SIG-M5 treated with dmso at 0.1 percent for 504 hours (cell line): Measurements from ENCODE around the gene C10orf120.

ENCODE experiments used
- DNase-seq: peaks from one replicate; lab custom pipeline; 2025; ENCODE audit not compliant: unreplicated experiment; lab: John Stamatoyannopoulos, UW

The C10orf120 gene

DNA sequence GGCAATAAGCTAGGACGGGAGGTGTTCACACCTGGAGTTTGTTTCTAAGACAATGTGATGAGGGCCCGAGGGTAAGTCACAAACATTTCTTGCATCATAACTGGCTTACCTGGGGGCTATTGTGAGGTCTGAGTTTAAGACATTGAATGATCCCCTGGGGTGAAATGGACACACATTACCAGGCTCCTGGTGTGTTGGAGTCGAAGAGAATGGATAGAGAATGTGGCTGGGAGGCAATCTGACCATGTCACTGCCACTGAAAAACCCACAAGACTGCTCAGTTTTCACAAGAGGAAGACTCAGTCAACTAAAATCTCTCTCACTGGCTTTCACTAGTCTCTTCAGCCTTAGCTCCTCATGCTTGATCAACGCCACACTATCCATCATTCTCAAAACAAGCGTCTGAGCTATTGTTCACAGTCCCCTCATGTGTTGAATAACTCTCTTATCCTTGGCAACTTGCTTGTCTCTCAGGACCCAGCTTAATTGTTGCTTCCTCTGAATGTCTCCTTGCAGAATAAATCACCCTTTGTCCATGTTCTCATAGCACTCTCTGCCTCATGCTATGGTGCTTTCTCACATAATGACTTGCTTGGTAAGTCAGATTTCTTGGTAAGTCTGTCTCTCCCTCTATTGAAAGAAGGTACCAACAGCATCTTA lies at the start of gene C10orf120:
TSS of gene C10orf120 (minus strand) at position 51 of the 660 bp plus-strand sequence. CDS start 56 bp downstream, outside the sequence.
- DNase-seq, result no peak

GRCh38 chr10:122748496-122748895 lies 48.9 kb upstream of the C10orf120 start:
- no peak for DNase-seq

DNA sequence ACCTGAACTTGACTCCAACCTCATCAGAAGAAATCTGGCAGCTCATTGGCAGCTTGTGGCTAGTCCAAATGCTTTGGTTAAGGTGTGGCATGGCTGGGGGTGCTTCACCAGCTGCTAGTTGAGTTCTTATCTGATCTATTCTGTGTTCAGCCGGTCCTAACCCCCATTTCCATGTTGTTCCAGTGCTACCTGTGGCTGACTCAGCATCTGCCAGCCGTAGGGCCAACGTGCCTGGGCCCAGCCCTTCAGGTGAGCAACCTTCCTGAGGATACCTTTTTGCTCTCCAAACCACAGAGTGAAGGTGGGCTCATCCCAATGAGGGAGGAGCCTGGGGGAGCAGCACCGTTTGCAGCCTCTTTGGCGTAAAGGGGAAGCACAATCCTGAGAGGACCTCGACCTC lies 46.8 kb upstream of the C10orf120 start:
- no peak for DNase-seq

GRCh38 chr10:122744257-122744656 lies 44.6 kb upstream of the C10orf120 start:
- DNase-seq, result no peak

DNA sequence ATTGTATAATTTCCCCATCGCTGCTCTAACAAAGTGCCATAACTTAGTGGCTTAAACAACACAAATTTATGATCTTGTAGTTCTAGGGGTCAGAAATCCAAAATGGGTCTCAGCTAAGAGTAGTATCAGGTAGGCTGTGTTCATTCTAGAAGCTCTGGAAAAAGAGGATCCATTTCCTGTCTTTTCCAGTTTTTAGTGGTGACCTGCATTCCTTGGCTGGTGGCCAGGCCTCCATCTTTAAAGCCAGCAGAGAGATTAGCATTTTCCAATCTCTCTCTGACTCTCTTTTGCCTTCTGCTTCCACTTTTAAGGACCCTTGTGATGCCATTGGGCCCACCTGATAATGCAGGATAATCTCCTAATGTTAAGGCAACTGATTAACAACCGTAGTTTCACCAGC lies 41.0 kb upstream of the C10orf120 start:
- no peak for DNase-seq

- DNase-seq, result no peak
These were observed 38.4 kb upstream of the C10orf120 start for GRCh38 chr10:122738031-122738430.

- DNase-seq, result no peak
These were observed 34.5 kb upstream of the C10orf120 start for GRCh38 chr10:122733931-122734665.

DNA sequence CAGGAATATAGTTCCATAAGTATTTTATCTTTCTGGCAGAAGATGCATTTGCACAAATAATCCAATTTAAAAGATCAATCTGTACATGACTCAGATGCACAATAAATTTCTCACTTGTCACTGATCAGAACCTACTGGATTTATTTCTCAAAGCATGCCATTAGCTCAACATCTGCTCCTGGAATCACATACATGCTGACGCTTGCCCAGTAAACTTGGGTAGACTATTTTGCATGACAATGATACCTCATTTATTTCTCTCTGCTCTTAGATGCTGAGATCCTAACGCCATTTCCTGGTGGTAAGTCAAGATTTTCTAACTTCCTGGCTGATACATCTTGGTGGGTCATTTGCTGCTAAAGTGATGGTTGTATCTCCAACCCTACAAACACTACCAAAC lies 33.8 kb upstream of the C10orf120 start:
- no peak for DNase-seq

- DNase-seq, result no peak
These were observed 30.6 kb upstream of the C10orf120 start for GRCh38 chr10:122730238-122730637.

- no peak for DNase-seq
These were observed 29.5 kb upstream of the C10orf120 start for GRCh38 chr10:122729126-122729525.

GRCh38 chr10:122727426-122727825 lies 27.8 kb upstream of the C10orf120 start:
- DNase-seq, result no peak

DNA sequence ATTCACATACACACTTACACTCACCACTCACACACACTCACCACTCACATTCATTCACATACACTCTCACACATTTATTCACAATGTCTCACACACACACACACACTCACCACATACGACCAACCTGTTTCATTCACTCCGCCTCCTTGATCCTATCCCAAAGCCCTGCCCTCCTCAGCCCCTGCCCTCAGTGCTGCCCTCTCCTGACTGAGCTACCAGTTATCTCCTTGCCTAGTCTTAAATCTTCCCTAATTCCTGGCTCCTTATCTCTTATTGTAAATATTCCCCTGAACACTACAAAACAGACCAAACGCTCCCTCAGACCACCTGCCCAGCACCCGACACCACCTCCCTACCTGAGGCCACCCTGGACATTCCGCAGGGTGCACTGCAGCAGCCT lies 26.1 kb upstream of the C10orf120 start:
- no peak for DNase-seq

DNA sequence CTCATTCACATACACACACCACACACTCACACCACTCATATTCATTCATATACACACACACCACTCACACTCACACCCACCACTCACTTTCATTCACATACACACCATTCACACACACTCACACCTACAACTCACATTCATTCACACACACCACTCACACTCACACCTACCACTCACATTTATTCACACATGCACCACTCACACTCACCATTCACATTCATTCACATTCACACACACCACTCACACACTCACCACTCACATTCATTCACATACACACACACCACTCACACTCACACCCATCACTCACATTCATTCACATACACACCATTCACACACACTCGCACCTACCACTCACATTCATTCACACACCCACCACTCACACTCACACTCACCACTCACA lies 25.4 kb upstream of the C10orf120 start:
- DNase-seq, result no peak

DNA sequence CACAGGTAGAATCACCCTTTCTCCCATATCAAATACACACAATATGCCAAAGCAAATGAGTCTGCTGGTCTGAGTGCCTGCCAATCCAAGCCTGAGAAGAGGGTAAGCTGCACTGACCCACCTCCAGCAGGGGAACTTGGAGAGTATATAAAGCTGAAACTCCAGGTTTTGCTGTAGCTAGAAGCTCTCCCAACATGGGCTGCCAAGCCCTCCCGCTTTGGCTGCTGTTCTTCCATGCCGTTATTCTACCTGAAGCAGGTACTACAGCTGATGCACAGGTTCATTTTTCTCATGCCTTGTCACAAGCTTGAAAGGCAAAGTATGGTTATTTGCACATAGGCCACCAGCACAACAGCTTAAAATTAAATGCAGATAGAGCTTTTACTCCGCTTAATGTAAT lies 21.5 kb upstream of the C10orf120 start:
- DNase-seq, result no peak

GRCh38 chr10:122716025-122716424 lies 16.4 kb upstream of the C10orf120 start:
- DNase-seq, result no peak

- DNase-seq, result no peak
These were observed 15.9 kb upstream of the C10orf120 start for GRCh38 chr10:122715576-122715975.

DNA sequence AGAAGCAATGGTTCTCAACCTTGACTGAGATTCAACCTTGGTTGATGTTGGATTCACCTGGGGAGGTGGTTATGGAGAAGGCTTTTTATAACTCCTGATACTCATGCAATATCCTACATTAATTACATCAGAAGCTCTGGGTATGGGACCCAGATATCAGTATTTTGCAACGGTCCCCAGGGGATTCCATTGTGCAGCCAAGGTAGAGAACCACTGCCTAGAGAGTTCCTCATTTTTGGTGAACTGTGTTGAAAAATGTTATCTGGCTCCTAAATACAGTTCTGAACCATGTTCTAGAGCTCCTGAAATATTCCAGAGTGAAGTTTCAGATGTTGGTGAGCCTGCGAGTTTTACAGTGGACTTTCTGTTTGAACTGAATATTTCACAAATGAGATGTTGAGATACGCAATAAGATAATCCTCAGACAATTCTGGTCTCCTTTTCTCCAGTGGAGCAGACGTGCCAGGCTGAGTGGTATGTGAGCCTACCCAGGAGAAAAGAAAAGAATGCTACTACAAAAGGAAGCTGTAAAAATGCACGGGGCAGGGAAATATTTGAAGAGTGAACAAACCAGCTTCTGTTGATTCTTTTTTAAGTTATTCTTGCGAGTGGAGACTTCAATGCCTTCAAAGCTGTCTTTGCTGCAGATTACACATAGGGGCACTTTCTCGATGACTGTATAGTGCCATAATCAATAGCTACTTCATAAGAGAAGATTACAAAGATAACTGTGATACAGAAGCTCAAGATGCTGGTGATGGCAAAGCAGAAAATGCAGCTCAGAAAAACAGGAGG lies 13.6 kb upstream of the C10orf120 start:
- DNase-seq, result no peak

GRCh38 chr10:122710576-122710975 lies 10.9 kb upstream of the C10orf120 start:
- no peak for DNase-seq

- no peak for DNase-seq
These were observed 10.3 kb upstream of the C10orf120 start for GRCh38 chr10:122709971-122710370.

- no peak for DNase-seq
These were observed 7.9 kb upstream of the C10orf120 start for GRCh38 chr10:122707535-122707934.

GRCh38 chr10:122706947-122707346 lies 7.3 kb upstream of the C10orf120 start:
- no peak for DNase-seq

DNA sequence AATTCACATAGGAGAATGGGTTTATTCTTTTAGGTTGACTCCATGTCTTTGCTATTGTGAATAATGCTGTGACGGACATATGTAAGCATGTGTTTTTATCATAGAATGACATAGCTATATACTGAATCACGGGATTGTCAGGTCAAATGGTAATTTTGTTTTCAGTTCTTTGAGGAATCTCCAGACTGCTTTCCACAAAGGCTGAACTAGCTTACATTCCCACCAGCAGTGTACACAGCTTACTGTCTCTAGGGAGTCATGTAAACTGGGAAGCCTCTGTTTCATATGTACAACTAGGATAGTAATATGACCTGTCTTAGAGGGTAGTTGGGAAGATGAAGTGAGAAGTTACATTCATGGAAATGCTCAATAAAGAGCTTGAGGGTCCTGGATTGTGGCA lies 6.8 kb upstream of the C10orf120 start:
- no peak for DNase-seq
